Measurements from ENCODE around the gene ATXN7L1. TPM values are rescaled to one million over a fixed set of nuclear protein-coding genes. Genes with fewer than 3 reads are reported as not detected.

Gene ATXN7L1
- total RNA-seq, 1 experiment from 2014 or later = 29.9 TPM

- H3K4me3 ChIP-seq (ENCODE audit: low read depth, low read length, poor library complexity, severe bottlenecking) = no peak overlapping the region
- no peak overlapping the region for H3K27ac ChIP-seq (ENCODE audit: low read depth, low read length, poor library complexity, severe bottlenecking)
- H3K9me3 ChIP-seq (ENCODE audit: low read depth, low read length, poor library complexity, severe bottlenecking) = no peaks in the 10 kb centered on the region
- H3K27me3 ChIP-seq (replicated peaks; ENCODE audit: insufficient read depth, low read depth, low read length, poor library complexity) = no peaks in the 10 kb centered on the region
- TF ChIP-seq, protein P1, sequence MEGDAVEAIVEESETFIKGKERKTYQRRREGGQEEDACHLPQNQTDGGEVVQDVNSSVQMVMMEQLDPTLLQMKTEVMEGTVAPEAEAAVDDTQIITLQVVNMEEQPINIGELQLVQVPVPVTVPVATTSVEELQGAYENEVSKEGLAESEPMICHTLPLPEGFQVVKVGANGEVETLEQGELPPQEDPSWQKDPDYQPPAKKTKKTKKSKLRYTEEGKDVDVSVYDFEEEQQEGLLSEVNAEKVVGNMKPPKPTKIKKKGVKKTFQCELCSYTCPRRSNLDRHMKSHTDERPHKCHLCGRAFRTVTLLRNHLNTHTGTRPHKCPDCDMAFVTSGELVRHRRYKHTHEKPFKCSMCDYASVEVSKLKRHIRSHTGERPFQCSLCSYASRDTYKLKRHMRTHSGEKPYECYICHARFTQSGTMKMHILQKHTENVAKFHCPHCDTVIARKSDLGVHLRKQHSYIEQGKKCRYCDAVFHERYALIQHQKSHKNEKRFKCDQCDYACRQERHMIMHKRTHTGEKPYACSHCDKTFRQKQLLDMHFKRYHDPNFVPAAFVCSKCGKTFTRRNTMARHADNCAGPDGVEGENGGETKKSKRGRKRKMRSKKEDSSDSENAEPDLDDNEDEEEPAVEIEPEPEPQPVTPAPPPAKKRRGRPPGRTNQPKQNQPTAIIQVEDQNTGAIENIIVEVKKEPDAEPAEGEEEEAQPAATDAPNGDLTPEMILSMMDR (conservative IDR thresholded peaks at IDR 0.05; ENCODE audit: low read depth, low read length) = no peak
- no peak for TF ChIP-seq EZH2 (IDR thresholded peaks at IDR 0.05; ENCODE audit: borderline replicate concordance, low read depth, low read length, poor library complexity, severe bottlenecking)
- peaks cover 37% of the 10 kb centered on the region for H3K36me3 ChIP-seq (ENCODE audit: insufficient read depth, low read length, poor library complexity, severe bottlenecking)
- TSS peak; percentile 31 for BruUV-seq (replicated peaks)
- ChIA-PET CTCF (no interaction called here), POLR2A (ENCODE audit: low non-redundant PET) (no interaction called here)
- intact Hi-C loops (cut with micrococcal nuclease; ENCODE audit: unreplicated experiment) = no loop called here
- no peaks in the 10 kb centered on the region for H3K4me1 ChIP-seq (ENCODE audit: insufficient read depth, low read length, poor library complexity, severe bottlenecking)
- no peak for DNase-seq (ENCODE audit: low spot score)
Measured at GRCh38 chr7:105567024-105567423, 309.4 kb downstream of the ATXN7L1 start.

- no peak for TF ChIP-seq EZH2 (IDR thresholded peaks at IDR 0.05; ENCODE audit: borderline replicate concordance, low read depth, low read length, poor library complexity, severe bottlenecking)
- TF ChIP-seq, protein P1 (conservative IDR thresholded peaks at IDR 0.05; ENCODE audit: low read depth, low read length) = no peak
- Histone ChIP-seq H3K4me1 (ENCODE audit: insufficient read depth, low read length, poor library complexity, severe bottlenecking) (no peaks in the 10 kb centered on the region), H3K27me3 (replicated peaks; ENCODE audit: insufficient read depth, low read depth, low read length, poor library complexity) (no peaks in the 10 kb centered on the region), H3K27ac (ENCODE audit: low read depth, low read length, poor library complexity, severe bottlenecking) (no peak overlapping the region), H3K9me3 (ENCODE audit: low read depth, low read length, poor library complexity, severe bottlenecking) (no peaks in the 10 kb centered on the region), H3K4me3 (ENCODE audit: low read depth, low read length, poor library complexity, severe bottlenecking) (no peak overlapping the region), H3K36me3 (ENCODE audit: insufficient read depth, low read length, poor library complexity, severe bottlenecking) (peaks cover 43% of the 10 kb centered on the region)
- ChIA-PET POLR2A (ENCODE audit: low non-redundant PET) (no interaction called here), CTCF (no interaction called here)
- no TSS peak for BruUV-seq (replicated peaks)
- intact Hi-C loops (cut with micrococcal nuclease; ENCODE audit: unreplicated experiment) = no loop called here
- DNase-seq (ENCODE audit: low spot score) = no peak
Measured at GRCh38 chr7:105565190-105565589, 311.2 kb downstream of the ATXN7L1 start.

DNA sequence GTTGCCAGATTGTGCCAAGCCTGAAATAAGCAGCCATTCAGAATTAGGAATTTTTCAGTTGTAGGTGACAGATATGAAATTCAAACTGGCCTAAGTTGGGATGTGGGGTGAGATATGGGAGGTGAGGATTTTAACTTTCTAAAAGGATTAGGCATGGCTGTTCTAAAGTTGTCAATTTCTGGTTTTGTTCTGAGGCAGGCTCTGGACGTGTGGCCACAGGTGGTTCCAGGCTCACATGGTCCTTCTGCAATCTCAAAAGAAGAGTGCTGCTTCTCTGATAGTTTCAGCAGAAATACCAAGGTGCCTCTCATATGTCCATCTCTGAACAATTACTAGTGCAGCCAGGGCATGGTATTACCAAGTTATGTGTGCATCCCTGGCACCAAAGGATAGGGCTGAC is 316.5 kb downstream of the ATXN7L1 start:
- BruUV-seq (replicated peaks) = no TSS peak
- CTCF ChIA-PET = no interaction called here
- no peak overlapping the region for H3K27ac ChIP-seq (ENCODE audit: low read depth, low read length, poor library complexity, severe bottlenecking)
- no peak overlapping the region for H3K4me3 ChIP-seq (ENCODE audit: low read depth, low read length, poor library complexity, severe bottlenecking)
- H3K27me3 ChIP-seq (replicated peaks; ENCODE audit: insufficient read depth, low read depth, low read length, poor library complexity) = no peaks in the 10 kb centered on the region
- TF ChIP-seq EZH2 (IDR thresholded peaks at IDR 0.05; ENCODE audit: borderline replicate concordance, low read depth, low read length, poor library complexity, severe bottlenecking) = no peak
- TF ChIP-seq, protein P1 (conservative IDR thresholded peaks at IDR 0.05; ENCODE audit: low read depth, low read length) = no peak
- DNase-seq (ENCODE audit: low spot score) = no peak
- peaks cover 47% of the 10 kb centered on the region for H3K36me3 ChIP-seq (ENCODE audit: insufficient read depth, low read length, poor library complexity, severe bottlenecking)
- POLR2A ChIA-PET (ENCODE audit: low non-redundant PET) = no interaction called here
- no peaks in the 10 kb centered on the region for H3K9me3 ChIP-seq (ENCODE audit: low read depth, low read length, poor library complexity, severe bottlenecking)
- intact Hi-C loops (cut with micrococcal nuclease; ENCODE audit: unreplicated experiment) = no loop called here
- H3K4me1 ChIP-seq (ENCODE audit: insufficient read depth, low read length, poor library complexity, severe bottlenecking) = no peaks in the 10 kb centered on the region

Other genes starting within 250 kb of the ATXN7L1 start
- 13.9 and 17.7 TPM in 2 replicates for gene CDHR3, start 86.7 kb upstream of the ATXN7L1 start, total RNA-seq (2021)
- 64.4 and 76.4 TPM in 2 replicates for gene SYPL1, start 235.7 kb upstream of the ATXN7L1 start, total RNA-seq (2021)